Measurements from ENCODE around the gene ELANE.

Gene ELANE

DNA sequence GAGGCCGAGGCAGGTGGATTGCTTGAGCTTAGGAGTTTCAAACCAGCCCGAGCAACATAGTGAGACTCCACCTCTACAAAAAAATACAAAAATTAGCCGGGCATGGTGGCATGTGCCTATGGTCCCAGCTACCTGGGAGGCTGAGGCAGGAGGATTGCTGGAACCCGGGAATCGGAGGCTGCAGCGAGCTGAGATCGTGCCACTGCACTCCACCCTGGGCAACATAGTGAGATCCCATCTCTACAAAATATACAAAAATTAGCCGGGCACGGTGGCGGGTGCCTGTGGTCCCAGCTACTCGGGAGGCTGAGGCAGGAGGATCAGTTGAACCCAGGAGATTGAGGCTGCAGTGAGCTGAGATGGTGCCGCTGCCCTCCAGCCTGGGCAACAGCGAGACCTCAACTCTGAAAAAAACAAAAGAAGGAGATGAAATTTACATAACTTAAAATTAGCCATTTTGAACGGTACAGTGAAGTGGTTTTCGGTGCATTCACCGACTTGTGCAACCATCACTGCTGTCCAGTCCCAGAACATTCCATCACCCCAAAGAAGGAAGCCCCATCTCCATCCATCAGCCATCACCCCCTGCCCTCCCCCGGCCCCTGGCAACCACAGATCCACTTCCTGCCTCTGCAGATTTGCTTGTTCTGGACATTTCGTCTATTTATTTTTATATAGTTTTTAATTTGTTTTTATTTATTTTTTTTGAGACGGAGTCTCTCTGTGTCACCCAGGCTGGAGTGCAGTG is 26.0 kb upstream of the ELANE start:
- Histone ChIP-seq H3K79me1 (replicated peaks; ENCODE audit: low read length, poor library complexity, severe bottlenecking) (no peaks in the 10 kb centered on the region), H3K9me3 (ENCODE audit: control insufficient read depth, low read length) (no peaks in the 10 kb centered on the region), H3K36me3 (ENCODE audit: control insufficient read depth in 1 of 2, insufficient read depth in 2 of 2, low read depth in 1 of 2, low read length in 2 of 2) (no peaks in the 10 kb centered on the region), H2AK5ac (ENCODE audit: low read length, severe bottlenecking) (no peak overlapping the region), H3K14ac (ENCODE audit: low read length in 2 of 2) (no peak overlapping the region), H3K27ac (ENCODE audit: low read length, poor library complexity, severe bottlenecking) (no peak overlapping the region), H3K23ac (ENCODE audit: low read length in 2 of 2) (no peak overlapping the region), H3K4me2 (ENCODE audit: low read length, poor library complexity, severe bottlenecking) (no peak overlapping the region), H2BK12ac (ENCODE audit: low read length in 2 of 2) (no peak overlapping the region), H3K4me1 (ENCODE audit: control insufficient read depth, insufficient read depth, low read depth, low read length) (peaks cover 26% of the 10 kb centered on the region), H2BK120ac (ENCODE audit: low read depth, low read length) (no peak overlapping the region), H3K9ac (ENCODE audit: low read length) (no peak overlapping the region), H3K18ac (ENCODE audit: low read depth in 1 of 2, low read length in 2 of 2) (no peak overlapping the region), H2BK5ac (ENCODE audit: low read depth, low read length, poor library complexity, severe bottlenecking) (no peak overlapping the region), H3K4ac (ENCODE audit: low read depth in 1 of 2, low read length in 2 of 2) (no peak overlapping the region), H2AFZ (ENCODE audit: low read depth, low read length) (no peak overlapping the region), H4K8ac (ENCODE audit: low read length) (no peak overlapping the region), H3K4me3 (ENCODE audit: insufficient read depth in 1 of 2, low read depth in 1 of 2, low read length in 2 of 2) (no peak overlapping the region), H3K27me3 (ENCODE audit: control insufficient read depth in 1 of 2, insufficient read depth in 1 of 2, low read length in 2 of 2) (peaks cover 0 to 28% of the 10 kb centered on the region in 2 experiments), H4K91ac (ENCODE audit: low read length) (no peak overlapping the region), H2BK15ac (ENCODE audit: low read depth, poor library complexity, severe bottlenecking) (no peak overlapping the region)
- WGBS: 91% methylated on average over 15 of the region's 19 CpGs
- no peak for DNase-seq

DNA sequence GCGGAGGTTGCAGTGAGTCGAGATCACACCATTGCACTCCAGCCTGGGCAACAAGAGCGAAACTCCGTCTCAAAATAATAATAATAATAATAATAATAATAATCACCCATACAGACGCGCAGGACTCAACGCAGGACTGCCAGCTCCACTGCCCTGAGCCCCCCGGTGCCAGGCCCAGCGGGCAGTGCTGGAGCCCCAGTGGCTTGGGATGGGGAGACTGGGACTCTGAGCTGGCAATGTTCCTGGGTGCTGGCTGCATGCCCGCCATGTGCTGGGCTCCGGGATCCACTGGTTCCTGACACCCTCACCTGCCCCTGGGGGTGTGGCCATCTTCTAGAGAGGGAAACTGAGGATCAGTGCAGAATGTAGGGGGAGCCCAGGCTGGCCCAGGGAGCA is 24.8 kb upstream of the ELANE start:
- H4K91ac ChIP-seq (ENCODE audit: low read length): no peak overlapping the region
- H2BK15ac ChIP-seq (ENCODE audit: low read depth, poor library complexity, severe bottlenecking): no peak overlapping the region
- peaks cover 14% of the 10 kb centered on the region for H3K4me1 ChIP-seq (ENCODE audit: control insufficient read depth, insufficient read depth, low read depth, low read length)
- H2AFZ ChIP-seq (ENCODE audit: low read depth, low read length): no peak overlapping the region
- no peak for DNase-seq
- H2BK12ac ChIP-seq (ENCODE audit: low read length in 2 of 2): no peak overlapping the region
- WGBS: 98% methylated on average over 8 of the region's 11 CpGs
- H3K14ac ChIP-seq (ENCODE audit: low read length in 2 of 2): no peak overlapping the region
- peaks cover 0 to 33% of the 10 kb centered on the region in 2 experiments for H3K27me3 ChIP-seq (ENCODE audit: control insufficient read depth in 1 of 2, insufficient read depth in 1 of 2, low read length in 2 of 2)
- H2AK5ac ChIP-seq (ENCODE audit: low read length, severe bottlenecking): no peak overlapping the region
- H3K23ac ChIP-seq (ENCODE audit: low read length in 2 of 2): no peak overlapping the region
- H3K4me2 ChIP-seq (ENCODE audit: low read length, poor library complexity, severe bottlenecking): no peak overlapping the region
- H3K4ac ChIP-seq (ENCODE audit: low read depth in 1 of 2, low read length in 2 of 2): no peak overlapping the region
- H3K4me3 ChIP-seq (ENCODE audit: insufficient read depth in 1 of 2, low read depth in 1 of 2, low read length in 2 of 2): no peak overlapping the region
- H3K36me3 ChIP-seq (ENCODE audit: control insufficient read depth in 1 of 2, insufficient read depth in 2 of 2, low read depth in 1 of 2, low read length in 2 of 2): no peaks in the 10 kb centered on the region
- H3K27ac ChIP-seq (ENCODE audit: low read length, poor library complexity, severe bottlenecking): no peak overlapping the region
- H3K18ac ChIP-seq (ENCODE audit: low read depth in 1 of 2, low read length in 2 of 2): no peak overlapping the region
- no peaks in the 10 kb centered on the region for H3K79me1 ChIP-seq (replicated peaks; ENCODE audit: low read length, poor library complexity, severe bottlenecking)
- no peaks in the 10 kb centered on the region for H3K9me3 ChIP-seq (ENCODE audit: control insufficient read depth, low read length)
- H3K9ac ChIP-seq (ENCODE audit: low read length): no peak overlapping the region
- no peak overlapping the region for H4K8ac ChIP-seq (ENCODE audit: low read length)
- H2BK5ac ChIP-seq (ENCODE audit: low read depth, low read length, poor library complexity, severe bottlenecking): no peak overlapping the region
- H2BK120ac ChIP-seq (ENCODE audit: low read depth, low read length): no peak overlapping the region

DNA sequence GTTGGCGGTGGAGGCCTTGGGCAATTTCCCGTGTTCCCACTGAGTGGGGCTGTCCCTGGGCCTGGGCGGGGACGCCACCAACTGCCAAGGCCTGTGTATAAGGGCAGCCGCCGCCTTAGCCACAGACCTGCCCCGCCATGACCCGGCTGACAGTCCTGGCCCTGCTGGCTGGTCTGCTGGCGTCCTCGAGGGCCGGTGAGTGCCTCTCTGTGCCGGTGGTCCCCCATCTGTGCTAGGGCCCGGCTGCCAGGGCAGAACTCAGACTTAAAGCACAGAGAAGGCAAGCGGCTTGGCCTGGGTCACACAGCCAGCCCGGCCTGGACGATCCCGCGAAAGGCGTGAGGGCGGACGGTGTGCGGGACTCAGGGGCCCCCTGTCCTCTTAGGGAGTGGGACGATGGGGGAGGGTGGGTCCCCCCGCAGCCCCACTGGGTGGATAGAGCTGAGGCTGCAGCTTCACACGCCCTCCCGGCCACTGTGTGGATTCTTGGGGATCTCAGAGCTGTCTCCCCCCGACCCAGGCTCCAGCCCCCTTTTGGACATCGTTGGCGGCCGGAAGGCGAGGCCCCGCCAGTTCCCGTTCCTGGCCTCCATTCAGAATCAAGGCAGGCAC is 24.3 kb upstream of the ELANE start, which contains the start of gene AZU1:
Gene AZU1 (plus strand): TSS at position 128 of the 612 bp plus-strand sequence. CDS start 10 bp downstream, at position 138.
- DNase-seq: no peak
- H3K27ac ChIP-seq (ENCODE audit: low read length, poor library complexity, severe bottlenecking): no peak within 1 kb of the TSS
- H2BK120ac ChIP-seq (ENCODE audit: low read depth, low read length): no peak within 1 kb of the TSS
- no peaks in the 10 kb centered on the region for H3K36me3 ChIP-seq (ENCODE audit: control insufficient read depth in 1 of 2, insufficient read depth in 2 of 2, low read depth in 1 of 2, low read length in 2 of 2)
- no peaks in the 10 kb centered on the region for H3K9me3 ChIP-seq (ENCODE audit: control insufficient read depth, low read length)
- no peak within 1 kb of the TSS for H2BK12ac ChIP-seq (ENCODE audit: low read length in 2 of 2)
- peaks cover 0 to 29% of the 10 kb centered on the region in 2 experiments for H3K27me3 ChIP-seq (ENCODE audit: control insufficient read depth in 1 of 2, insufficient read depth in 1 of 2, low read length in 2 of 2)
- H3K4ac ChIP-seq (ENCODE audit: low read depth in 1 of 2, low read length in 2 of 2): no peak within 1 kb of the TSS
- no peak within 1 kb of the TSS for H4K8ac ChIP-seq (ENCODE audit: low read length)
- no peak within 1 kb of the TSS for H3K23ac ChIP-seq (ENCODE audit: low read length in 2 of 2)
- no peak within 1 kb of the TSS for H2BK5ac ChIP-seq (ENCODE audit: low read depth, low read length, poor library complexity, severe bottlenecking)
- no peak within 1 kb of the TSS for H2BK15ac ChIP-seq (ENCODE audit: low read depth, poor library complexity, severe bottlenecking)
- no peak within 1 kb of the TSS for H3K14ac ChIP-seq (ENCODE audit: low read length in 2 of 2)
- H3K18ac ChIP-seq (ENCODE audit: low read depth in 1 of 2, low read length in 2 of 2): no peak within 1 kb of the TSS
- peaks cover 12% of the 10 kb centered on the region for H3K4me1 ChIP-seq (ENCODE audit: control insufficient read depth, insufficient read depth, low read depth, low read length)
- no peak within 1 kb of the TSS for H3K9ac ChIP-seq (ENCODE audit: low read length)
- H2AFZ ChIP-seq (ENCODE audit: low read depth, low read length): no peak within 1 kb of the TSS
- H3K4me2 ChIP-seq (ENCODE audit: low read length, poor library complexity, severe bottlenecking): no peak within 1 kb of the TSS
- 86% methylated on average over 30 of the region's 33 CpGs for WGBS
- H2AK5ac ChIP-seq (ENCODE audit: low read length, severe bottlenecking): no peak within 1 kb of the TSS
- H4K91ac ChIP-seq (ENCODE audit: low read length): no peak within 1 kb of the TSS
- no peaks in the 10 kb centered on the region for H3K79me1 ChIP-seq (replicated peaks; ENCODE audit: low read length, poor library complexity, severe bottlenecking)
- no peak within 1 kb of the TSS for H3K4me3 ChIP-seq (ENCODE audit: insufficient read depth in 1 of 2, low read depth in 1 of 2, low read length in 2 of 2)

DNA sequence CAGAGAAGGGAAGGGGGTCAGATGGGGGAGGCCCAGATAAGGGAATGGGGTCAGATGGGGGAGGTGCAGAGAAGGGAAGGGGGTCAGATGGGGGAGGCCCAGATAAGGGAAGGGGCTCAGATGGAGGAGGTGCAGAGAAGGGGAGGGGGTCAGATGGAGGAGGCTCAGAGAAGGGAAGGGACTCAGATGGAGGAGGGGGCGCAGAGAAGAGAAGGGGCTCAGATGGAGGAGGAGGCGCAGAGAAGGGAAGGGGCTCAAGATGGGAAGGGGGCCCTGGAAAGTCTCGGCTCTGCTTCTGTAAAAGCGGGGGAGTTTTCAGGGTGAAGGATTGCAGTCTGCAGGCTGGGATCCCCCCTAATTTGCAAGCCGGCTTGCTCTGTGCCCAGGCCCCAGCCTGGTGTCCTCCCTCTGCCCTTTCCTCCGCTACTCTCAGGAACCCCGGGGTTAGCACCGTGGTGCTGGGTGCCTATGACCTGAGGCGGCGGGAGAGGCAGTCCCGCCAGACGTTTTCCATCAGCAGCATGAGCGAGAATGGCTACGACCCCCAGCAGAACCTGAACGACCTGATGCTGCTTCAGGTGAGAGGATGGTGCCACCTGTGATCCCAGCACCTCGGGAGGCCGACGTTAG is 22.9 kb upstream of the ELANE start:
- no peak overlapping the region for H2BK15ac ChIP-seq (ENCODE audit: low read depth, poor library complexity, severe bottlenecking)

More for the DNA sequence above, 22.9 kb upstream of the ELANE start:
- H2AK5ac ChIP-seq (ENCODE audit: low read length, severe bottlenecking): no peak overlapping the region
- no peak overlapping the region for H2BK5ac ChIP-seq (ENCODE audit: low read depth, low read length, poor library complexity, severe bottlenecking)
- H3K36me3 ChIP-seq (ENCODE audit: control insufficient read depth in 1 of 2, insufficient read depth in 2 of 2, low read depth in 1 of 2, low read length in 2 of 2): no peaks in the 10 kb centered on the region
- no peak overlapping the region for H3K23ac ChIP-seq (ENCODE audit: low read length in 2 of 2)
- H2BK12ac ChIP-seq (ENCODE audit: low read length in 2 of 2): no peak overlapping the region
- H2AFZ ChIP-seq (ENCODE audit: low read depth, low read length): no peak overlapping the region
- H4K8ac ChIP-seq (ENCODE audit: low read length): no peak overlapping the region
- H3K9ac ChIP-seq (ENCODE audit: low read length): no peak overlapping the region
- H3K9me3 ChIP-seq (ENCODE audit: control insufficient read depth, low read length): no peaks in the 10 kb centered on the region
- H4K91ac ChIP-seq (ENCODE audit: low read length): no peak overlapping the region
- H3K4me1 ChIP-seq (ENCODE audit: control insufficient read depth, insufficient read depth, low read depth, low read length): peaks cover 5% of the 10 kb centered on the region
- peaks cover 0 to 24% of the 10 kb centered on the region in 2 experiments for H3K27me3 ChIP-seq (ENCODE audit: control insufficient read depth in 1 of 2, insufficient read depth in 1 of 2, low read length in 2 of 2)
- no peak overlapping the region for H3K18ac ChIP-seq (ENCODE audit: low read depth in 1 of 2, low read length in 2 of 2)
- no peak overlapping the region for H3K4me2 ChIP-seq (ENCODE audit: low read length, poor library complexity, severe bottlenecking)
- 90% methylated on average over 18 of the region's 18 CpGs for WGBS
- no peak overlapping the region for H3K4me3 ChIP-seq (ENCODE audit: insufficient read depth in 1 of 2, low read depth in 1 of 2, low read length in 2 of 2)
- no peak overlapping the region for H2BK120ac ChIP-seq (ENCODE audit: low read depth, low read length)
- H3K27ac ChIP-seq (ENCODE audit: low read length, poor library complexity, severe bottlenecking): no peak overlapping the region
- DNase-seq: no peak
- no peak overlapping the region for H3K4ac ChIP-seq (ENCODE audit: low read depth in 1 of 2, low read length in 2 of 2)
- no peaks in the 10 kb centered on the region for H3K79me1 ChIP-seq (replicated peaks; ENCODE audit: low read length, poor library complexity, severe bottlenecking)
- H3K14ac ChIP-seq (ENCODE audit: low read length in 2 of 2): no peak overlapping the region

All from mesenchymal stem cell (in vitro differentiated cells and primary cell).